H1 (cell line): ENCODE data around the gene NOS1AP. TPM values are rescaled to one million over a fixed set of nuclear protein-coding genes. Genes with fewer than 3 reads are reported as not detected.

Experiments used
- CTCF ChIA-PET: fragments of 300-600 bp; sonication (Branson Sonifier 250); formaldehyde crosslinking; loops from one replicate; lab custom pipeline; 2021; ENCODE audit not compliant: partially characterized antibody; lab: Charles Lee
- POLR2A ChIA-PET: fragments of 300-600 bp; sonication (Branson Sonifier 250); formaldehyde crosslinking; loops from one replicate; lab custom pipeline; 2021; ENCODE audit warnings: inconsistent platforms; ENCODE audit not compliant: partially characterized antibody; lab: Charles Lee
- DNase-seq, 2 experiments: peaks; one replicate each; pipeline versions ENCODE4 v3.0.0 to v3.0.0-alpha.2; 2010 to 2022; ENCODE audit warnings: low spot score in 2 of 2, low read depth in 1 of 2, mixed read lengths in 1 of 2
- FAIRE-seq: peaks from 2 replicates; lab custom pipeline; 2011; peaks lifted over from hg19 to GRCh38; lab: Jason Lieb, UNC
- H2AFZ ChIP-seq: 2 replicates; pipeline ENCODE4 v1.8.1; 2012; ENCODE audit warnings: low read length, inconsistent platforms
- H2AK5ac ChIP-seq: 2 replicates; pipeline ENCODE4 v1.6.1; 2013; ENCODE audit warnings: low read depth, low read length
- H2BK120ac ChIP-seq: replicated peaks from 2 replicates; pipeline ENCODE3; 2013; ENCODE audit warnings: low read depth, low read length, inconsistent platforms
- H2BK12ac ChIP-seq: 2 replicates; pipeline ENCODE4 v1.6.1; 2013; ENCODE audit warnings: low read depth, low read length
- H2BK15ac ChIP-seq: 2 replicates; pipeline ENCODE4 v1.6.1; 2013; ENCODE audit warnings: low read length
- H2BK20ac ChIP-seq: 2 replicates; pipeline ENCODE4 v1.6.1; 2013; ENCODE audit warnings: low read length
- H2BK5ac ChIP-seq: 2 replicates; pipeline ENCODE4 v1.6.1; 2013; ENCODE audit warnings: low read depth, low read length
- H3K14ac ChIP-seq: 2 replicates; pipeline ENCODE4 v1.6.1; 2013; ENCODE audit warnings: inconsistent platforms; ENCODE audit not compliant: insufficient read length
- H3K18ac ChIP-seq: 2 replicates; pipeline ENCODE4 v1.6.1; 2013; ENCODE audit warnings: low read length; ENCODE audit errors: extremely low read depth
- H3K23ac ChIP-seq: 2 replicates; pipeline ENCODE4 v1.6.1; 2013; ENCODE audit warnings: inconsistent platforms; ENCODE audit not compliant: insufficient read length
- H3K23me2 ChIP-seq: 2 replicates; pipeline ENCODE4 v1.6.1; 2013; ENCODE audit warnings: low read depth, low read length
- H3K27ac ChIP-seq: 2 replicates; pipeline ENCODE4 v1.6.1; 2011; ENCODE audit warnings: low read depth, low read length, inconsistent platforms
- H3K27me3 ChIP-seq, 4 experiments: replicated peaks in 1 of 4; 1 replicate in 1 of 4; 2 replicates in 3 of 4; pipeline versions ENCODE4 v1.6.1 to v1.8.1; 2011 to 2013; ENCODE audit warnings: low read length in 3 of 4, mild to moderate bottlenecking in 3 of 4, inconsistent platforms in 2 of 4, mixed read lengths in 2 of 4, moderate library complexity in 1 of 4; ENCODE audit not compliant: control insufficient read depth in 3 of 4, insufficient read depth in 3 of 4; ENCODE audit errors: extremely low read depth in 1 of 4
- H3K36me3 ChIP-seq, 4 experiments: 2 replicates each; pipeline versions ENCODE4 v1.6.1 to v1.8.1; 2011 to 2013; ENCODE audit warnings: mild to moderate bottlenecking in 4 of 4, low read length in 3 of 4, moderate library complexity in 2 of 4, control low read depth in 1 of 4, inconsistent platforms in 1 of 4; ENCODE audit not compliant: insufficient read depth in 4 of 4, control insufficient read depth in 2 of 4
- H3K4ac ChIP-seq: replicated peaks from 2 replicates; pipeline ENCODE3; 2013; ENCODE audit warnings: low read length, low read depth, mixed read lengths, inconsistent platforms; ENCODE audit not compliant: insufficient read length
- H3K4me1 ChIP-seq, 4 experiments: replicated peaks in 1 of 4; 1 replicate in 1 of 4; 2 replicates in 3 of 4; pipeline versions ENCODE4 v1.6.1 to v1.8.1; 2011 to 2013; ENCODE audit warnings: low read length in 3 of 4, inconsistent platforms in 2 of 4, mixed read lengths in 1 of 4; ENCODE audit not compliant: insufficient read depth in 4 of 4, control insufficient read depth in 3 of 4
- H3K4me2 ChIP-seq, 2 experiments: 2 replicates each; pipeline versions ENCODE4 v1.6.1 to v1.8.1; 2011 to 2013; ENCODE audit warnings: low read depth in 2 of 2, low read length in 2 of 2, control low read depth in 1 of 2, inconsistent platforms in 1 of 2, mild to moderate bottlenecking in 1 of 2; ENCODE audit not compliant: insufficient read depth in 1 of 2
- H3K4me3 ChIP-seq, 4 experiments: fragments of 200-600, 300-600 bp in 1 of 4; sonication (generic), shearing (Covaris generic), sonication (Bioruptor Twin) in 1 of 4; 2 replicates each; pipeline versions ENCODE4 v1.5.1 to v1.8.1; 2011 to 2016; ENCODE audit warnings: low read length in 4 of 4, low read depth in 3 of 4, control low read depth in 2 of 4, inconsistent platforms in 2 of 4, mild to moderate bottlenecking in 2 of 4, mixed read lengths in 1 of 4, moderate library complexity in 1 of 4; ENCODE audit not compliant: insufficient read depth in 2 of 4; ENCODE audit errors: extremely low read depth in 1 of 4
- H3K56ac ChIP-seq: replicated peaks from 2 replicates; pipeline ENCODE3; 2013; ENCODE audit warnings: low read depth, mild to moderate bottlenecking, mixed read lengths, low read length, inconsistent platforms; ENCODE audit not compliant: insufficient read length
- H3K79me1 ChIP-seq: 2 replicates; pipeline ENCODE4 v1.6.1; 2013; ENCODE audit warnings: low read depth, low read length, control low read depth
- H3K79me2 ChIP-seq, 2 experiments: 2 replicates each; pipeline versions ENCODE4 v1.6.1 to v1.8.1; 2012 to 2013; ENCODE audit warnings: low read length in 2 of 2, mild to moderate bottlenecking in 2 of 2, inconsistent platforms in 1 of 2; ENCODE audit not compliant: insufficient read depth in 2 of 2, control insufficient read depth in 1 of 2
- H3K9ac ChIP-seq, 4 experiments: replicated peaks in 1 of 4; 1 replicate in 1 of 4; 2 replicates in 3 of 4; pipeline versions ENCODE4 v1.6.1 to v1.8.1; 2011 to 2013; ENCODE audit warnings: low read depth in 3 of 4, low read length in 3 of 4, control low read depth in 2 of 4, mild to moderate bottlenecking in 2 of 4, moderate library complexity in 2 of 4, inconsistent platforms in 1 of 4; ENCODE audit errors: extremely low read depth in 1 of 4
- H3K9me3 ChIP-seq, 2 experiments: 2 replicates each; pipeline versions ENCODE4 v1.6.1 to v1.8.1; 2012 to 2013; ENCODE audit warnings: mild to moderate bottlenecking in 2 of 2, moderate library complexity in 2 of 2, control low read depth in 1 of 2, inconsistent platforms in 1 of 2, low read depth in 1 of 2, low read length in 1 of 2, mixed read lengths in 1 of 2; ENCODE audit not compliant: insufficient read depth in 2 of 2
- H4K20me1 ChIP-seq, 2 experiments: replicated peaks in 1 of 2; 2 replicates each; pipeline versions ENCODE3 to v1.8.1; 2011 to 2013; ENCODE audit warnings: inconsistent platforms in 2 of 2, low read length in 2 of 2, mild to moderate bottlenecking in 1 of 2; ENCODE audit not compliant: insufficient read depth in 2 of 2, control insufficient read depth in 1 of 2
- H4K5ac ChIP-seq: 2 replicates; pipeline ENCODE4 v1.6.1; 2013; ENCODE audit warnings: low read length, low read depth, mixed read lengths, inconsistent platforms; ENCODE audit not compliant: insufficient read length
- H4K8ac ChIP-seq: 2 replicates; pipeline ENCODE4 v1.8.0; 2013; ENCODE audit warnings: mild to moderate bottlenecking, moderate library complexity, low read length, inconsistent platforms; ENCODE audit not compliant: insufficient read depth; ENCODE audit errors: extremely low read depth
- H4K91ac ChIP-seq: replicated peaks from 2 replicates; pipeline ENCODE3; 2013; ENCODE audit warnings: low read length, mixed read lengths, inconsistent platforms; ENCODE audit not compliant: insufficient read length
- CEBPB ChIP-seq: IDR thresholded peaks from 2 replicates; pipeline ENCODE4 v1.6.1; 2012; ENCODE audit warnings: low read depth, low read length
- HDAC2 ChIP-seq, 2 experiments: fragments of 300-600 bp in 1 of 2; sonication (generic) in 1 of 2; IDR thresholded peaks; 2 replicates each; pipeline ENCODE4 v1.6.1; 2011 to 2012; ENCODE audit warnings: low read depth in 2 of 2, low read length in 2 of 2, mild to moderate bottlenecking in 2 of 2, moderate library complexity in 2 of 2, borderline replicate concordance in 1 of 2, inconsistent platforms in 1 of 2
- WGBS, 2 experiments: shearing (Covaris generic) in 1 of 2; methylation state at CpG; one replicate each; pipeline versions ENCODE4 v1.1.6 to v1.1.7; 2013 to 2015; ENCODE audit warnings: low lambda C conversion rate in 2 of 2, mixed read lengths in 2 of 2, inconsistent platforms in 1 of 2, low coverage in 1 of 2, missing lambda C conversion rate in 1 of 2; ENCODE audit not compliant: insufficient replicate concordance in 2 of 2, insufficient coverage in 1 of 2, insufficient read length in 1 of 2; ENCODE audit errors: extremely low coverage in 1 of 2, missing lambda C conversion rate in 1 of 2; 5-methylcytosine and 5-hydroxymethylcytosine counted together
- polyA plus RNA-seq, 7 experiments: library from polyadenylated mRNA; depleted of rRNA in 3 of 7; stranded (reverse) in 5 of 7; unstranded in 2 of 7; fragments of >200 nt in 5 of 7; fragments of 200-250 nt in 2 of 7; gene quantifications; 1 replicate in 5 of 7; 2 replicates in 1 of 7; 4 replicates in 1 of 7; pipeline versions ENCODE4 v1.2.1 to v1.2.3, GENCODE V29; 2011 to 2013; ENCODE audit warnings: missing spikeins in 2 of 7, mixed read lengths in 2 of 7
- total RNA-seq: library from RNA; stranded (reverse); fragmentation: NEBNext Ultra II Directional; extraction: Animal tissue kit (Norgen Biotek cat#: 25700); gene quantifications from 2 replicates; pipeline ENCODE4 v1.2.1, GENCODE V29; 2021

NOS1AP gene
- total and polyA plus RNA-seq, 2 of the 8 experiments (the other 6 are each of a cell fraction or from before 2014, with no cell fraction given): 2.4 to 12.1 TPM

- 88% methylated on average over 6 of the region's 6 CpGs; no CpG with 5 or more reads in 1 of the 2 experiments for WGBS, 2 experiments
These were observed 252.4 kb downstream of the NOS1AP start for GRCh38 chr1:162321809-162322422.

More at GRCh38 chr1:162321809-162322422, 252.4 kb downstream of the NOS1AP start:
- TF ChIP-seq HDAC2 (IDR thresholded peaks at IDR 0.05; ENCODE audit: borderline replicate concordance in 1 of 2, low read depth in 2 of 2, low read length in 2 of 2): no peak
- 0 out of 2 replicates have a peak, but pooled peaks have one; percentile 55 for TF ChIP-seq CEBPB
- H4K8ac ChIP-seq: no peak overlapping the region
- H3K23me2 ChIP-seq: no peaks in the 10 kb centered on the region
- H3K14ac ChIP-seq: no peak overlapping the region
- H3K79me2 ChIP-seq: no peaks in the 10 kb centered on the region
- no peak for DNase-seq
- H3K9ac ChIP-seq: no peak overlapping the region
- H3K27ac ChIP-seq: no peak overlapping the region
- H2AK5ac ChIP-seq: no peak overlapping the region
- no peaks in the 10 kb centered on the region for H3K4me1 ChIP-seq
- H4K91ac ChIP-seq: no peak overlapping the region
- H2BK15ac ChIP-seq: no peak overlapping the region
- no peak overlapping the region for H3K18ac ChIP-seq
- CTCF ChIA-PET: no interaction called here
- H3K36me3 ChIP-seq: no peaks in the 10 kb centered on the region
- H2BK12ac ChIP-seq: no peak overlapping the region
- no peak overlapping the region for H3K4me2 ChIP-seq
- no peaks in the 10 kb centered on the region for H3K27me3 ChIP-seq
- no peak overlapping the region for H4K5ac ChIP-seq
- H3K23ac ChIP-seq: no peak overlapping the region
- H3K4ac ChIP-seq: no peak overlapping the region
- no peaks in the 10 kb centered on the region for H4K20me1 ChIP-seq
- no peak overlapping the region for H2AFZ ChIP-seq
- no peaks in the 10 kb centered on the region for H3K79me1 ChIP-seq
- no peak overlapping the region for H3K56ac ChIP-seq
- H3K4me3 ChIP-seq: no peak overlapping the region
- H2BK20ac ChIP-seq: no peak overlapping the region
- H2BK5ac ChIP-seq: no peak overlapping the region
- POLR2A ChIA-PET: no interaction called here
- no peaks in the 10 kb centered on the region for H3K9me3 ChIP-seq
- no peak for FAIRE-seq
- H2BK120ac ChIP-seq: no peak overlapping the region
